GM20431 (cell line): ENCODE data around the gene CSNK1D.

Experiments used
- in situ Hi-C: fragments of 300-500 bp; cut with MseI, MboI; formaldehyde crosslinking; loops from one replicate; pipeline ENCODE4 v1.15.0; 2020; ENCODE audit warnings: low sequenced_read_pairs; ENCODE audit not compliant: unreplicated experiment

Gene CSNK1D

GRCh38 chr17:82273327-82274133 is at the start of gene CSNK1D:
CSNK1D (minus strand) TSS chr17:82273700; CDS start chr17:82273381, 319 bp downstream.
- in situ Hi-C loops, result no loop called here

GRCh38 chr17:82322526-82323453 is 49.3 kb upstream of the CSNK1D start:
- in situ Hi-C loops, result no loop called here

GRCh38 chr17:82321947-82322466 is 48.5 kb upstream of the CSNK1D start:
- in situ Hi-C loops, result no loop called here

GRCh38 chr17:82320956-82321927 is 47.7 kb upstream of the CSNK1D start:
- in situ Hi-C loops, result no loop called here

GRCh38 chr17:82320140-82320840 is 46.8 kb upstream of the CSNK1D start:
- in situ Hi-C loops, result no loop called here

GRCh38 chr17:82319619-82320062 is 46.1 kb upstream of the CSNK1D start:
- in situ Hi-C loops, result no loop called here

- in situ Hi-C loops, result no loop called here
Observed at GRCh38 chr17:82318772-82319606, 45.5 kb upstream of the CSNK1D start.

- in situ Hi-C loops, result no loop called here
Observed at GRCh38 chr17:82318169-82318498, 44.6 kb upstream of the CSNK1D start.

- in situ Hi-C loops, result no loop called here
Observed at GRCh38 chr17:82317394-82318168, 44.1 kb upstream of the CSNK1D start, which contains the start of gene CD7. CD7 (minus strand) TSS chr17:82317608; CDS start chr17:82317495, 113 bp downstream.

GRCh38 chr17:82316651-82317393 is 43.3 kb upstream of the CSNK1D start:
- in situ Hi-C loops, result no loop called here

- in situ Hi-C loops, result no loop called here
Observed at GRCh38 chr17:82315703-82316358, 42.3 kb upstream of the CSNK1D start.

- in situ Hi-C loops, result no loop called here
Observed at GRCh38 chr17:82314727-82315605, 41.5 kb upstream of the CSNK1D start.

GRCh38 chr17:82314012-82314726 is 40.7 kb upstream of the CSNK1D start:
- in situ Hi-C loops, result no loop called here

GRCh38 chr17:82313195-82314011 is 39.9 kb upstream of the CSNK1D start:
- in situ Hi-C loops, result no loop called here
